GM21529 (cell line): Measurements from ENCODE around the gene ZC3H7A.

Experiments
- ATAC-seq: cut with Tn5 transposase; IDR thresholded peaks from one replicate; pipeline ENCODE4 v1.9.1; 2021; ENCODE audit not compliant: unreplicated experiment

Gene ZC3H7A

GRCh38 chr16:11740567-11740966 is 56.5 kb downstream of the ZC3H7A start:
- ATAC-seq, result no peak

- ATAC-seq, result no peak
Observed at GRCh38 chr16:11738742-11739544, 58.1 kb downstream of the ZC3H7A start.

DNA sequence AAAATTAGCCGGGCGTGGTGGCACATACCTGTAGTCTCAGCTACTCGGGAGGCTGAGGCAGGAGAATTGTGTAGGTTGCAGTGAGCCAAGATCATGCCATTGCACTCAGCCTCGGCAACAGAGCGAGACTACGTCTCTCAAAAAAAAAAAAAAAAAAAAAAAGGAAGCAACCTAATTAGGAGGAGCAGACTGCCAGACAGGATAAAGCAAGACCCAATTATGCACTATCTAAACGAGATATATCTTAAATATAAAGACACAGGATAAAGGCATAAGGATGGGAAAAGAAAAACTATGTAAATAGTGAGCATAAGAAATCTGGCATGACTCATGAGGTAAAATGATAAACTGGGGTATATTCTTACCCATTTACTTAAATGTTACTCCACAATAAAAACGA is 59.3 kb downstream of the ZC3H7A start:
- no peak for ATAC-seq

- no peak for ATAC-seq
Observed at GRCh38 chr16:11736903-11737302, 60.2 kb downstream of the ZC3H7A start.

GRCh38 chr16:11735787-11736186 is 61.3 kb downstream of the ZC3H7A start:
- no peak for ATAC-seq

- ATAC-seq, result no peak
Observed at GRCh38 chr16:11734653-11735043, 62.4 kb downstream of the ZC3H7A start.

DNA sequence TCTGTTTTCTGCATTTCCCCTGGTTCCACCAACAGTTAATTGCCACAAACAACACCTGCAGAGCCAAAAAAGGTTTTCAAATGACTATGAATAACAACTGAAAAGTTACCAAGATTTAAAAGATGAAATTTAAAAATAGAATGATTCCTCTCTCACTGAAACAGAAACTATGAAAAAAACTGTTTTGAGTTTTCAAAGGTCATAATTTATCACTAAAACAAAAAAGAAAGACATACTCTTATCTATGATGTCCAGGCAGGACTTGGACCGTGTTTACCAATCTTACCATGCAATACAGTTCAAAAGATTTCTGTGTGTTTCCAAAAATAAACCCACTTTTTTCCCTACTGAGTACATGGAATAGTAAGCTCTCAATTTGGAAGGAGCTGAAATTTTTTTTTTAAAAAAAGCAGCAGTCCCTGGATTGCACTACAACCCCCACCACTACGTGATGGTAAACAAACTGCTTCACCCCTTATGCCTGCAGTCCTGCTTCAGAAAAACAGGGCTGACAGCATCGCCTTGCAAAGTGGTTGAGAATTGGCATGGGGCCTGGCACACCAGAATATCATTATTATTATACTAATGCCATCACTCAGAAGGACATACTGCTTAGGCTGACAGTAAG is 62.9 kb downstream of the ZC3H7A start:
- peak; percentile 42 for ATAC-seq

DNA sequence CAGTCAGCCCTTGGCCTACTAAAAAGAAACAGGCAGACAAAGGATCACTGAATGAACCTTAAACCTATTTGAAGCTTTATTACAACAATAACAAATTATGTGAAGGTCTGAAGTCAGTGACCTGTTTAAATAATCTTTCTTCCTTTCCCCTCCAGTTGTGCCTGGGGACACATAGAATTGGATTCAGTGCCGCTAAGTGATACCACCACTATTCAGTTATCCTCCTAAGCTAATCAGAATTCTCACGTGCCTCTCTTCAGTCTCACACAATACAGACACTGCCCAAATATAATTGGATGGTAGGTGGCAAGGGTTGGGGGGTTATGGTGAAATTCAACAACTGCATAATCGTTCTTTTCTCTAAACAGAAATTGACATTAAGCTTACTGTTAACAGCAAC is 65.8 kb downstream of the ZC3H7A start:
- ATAC-seq, result no peak

DNA sequence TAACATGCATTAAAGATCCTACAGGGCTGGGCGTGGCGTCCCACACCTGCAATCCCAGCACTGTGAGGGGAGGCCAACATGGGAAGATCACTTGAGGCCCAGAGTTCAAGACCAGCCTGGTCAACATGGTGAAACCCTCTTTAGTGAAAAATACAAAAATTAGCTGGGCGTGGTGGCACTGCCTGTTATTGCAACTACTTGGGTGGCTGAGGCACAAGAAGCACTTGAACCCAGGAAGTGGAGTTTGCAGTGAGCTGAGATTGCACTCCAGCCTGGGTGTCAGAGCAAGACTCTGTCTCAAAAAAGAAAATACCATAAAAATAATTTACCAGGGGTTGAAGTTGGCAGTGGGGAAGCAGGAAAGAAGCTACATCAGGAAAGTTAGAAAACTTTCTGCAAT is 67.3 kb downstream of the ZC3H7A start:
- no peak for ATAC-seq

- peak; percentile 59 for ATAC-seq
Observed at GRCh38 chr16:11727796-11728543, 69.1 kb downstream of the ZC3H7A start.

- ATAC-seq, result no peak
Observed at GRCh38 chr16:11726008-11726407, 71.0 kb downstream of the ZC3H7A start.

- no peak for ATAC-seq
Observed at GRCh38 chr16:11725457-11725856, 71.6 kb downstream of the ZC3H7A start.

DNA sequence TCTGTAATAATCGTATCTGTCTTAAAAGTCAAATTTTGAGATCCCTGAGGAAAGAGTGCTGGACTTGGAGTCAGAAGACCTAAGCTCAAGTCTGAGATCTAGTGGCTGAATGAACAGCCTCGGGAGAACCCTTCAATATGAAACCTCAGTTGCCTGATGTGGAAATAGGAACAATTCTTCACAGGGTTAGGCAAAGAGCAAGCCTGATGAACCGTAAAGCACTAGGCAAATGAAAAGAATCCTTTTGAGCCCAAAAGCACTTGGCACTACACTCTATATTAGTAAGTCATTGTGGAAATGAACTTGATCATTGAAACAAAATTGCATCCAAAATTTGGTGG is 74.6 kb downstream of the ZC3H7A start:
- no peak for ATAC-seq

GRCh38 chr16:11721781-11722467 is 75.1 kb downstream of the ZC3H7A start:
- ATAC-seq, result no peak

DNA sequence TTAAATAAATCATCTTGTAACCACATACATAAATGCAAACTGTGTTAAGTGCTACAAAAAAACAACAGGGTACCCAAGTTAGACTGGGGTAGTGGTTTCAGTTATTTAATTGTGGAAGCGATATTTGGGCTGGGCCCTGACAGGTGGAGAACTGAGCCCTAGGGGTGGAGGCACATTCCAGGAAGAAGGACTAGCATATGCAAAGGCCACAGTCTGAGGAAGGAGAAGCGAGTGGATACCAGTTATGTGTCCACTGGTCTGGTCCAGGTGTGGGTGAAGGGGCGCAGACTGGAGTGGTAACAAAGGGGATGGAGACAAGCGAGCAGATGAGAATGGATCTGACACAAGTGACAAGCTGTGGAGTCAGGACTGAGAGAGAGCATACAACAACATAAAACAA is 77.3 kb downstream of the ZC3H7A start:
- ATAC-seq, result no peak

- ATAC-seq, result no peak
Observed at GRCh38 chr16:11719171-11719570, 77.9 kb downstream of the ZC3H7A start.

DNA sequence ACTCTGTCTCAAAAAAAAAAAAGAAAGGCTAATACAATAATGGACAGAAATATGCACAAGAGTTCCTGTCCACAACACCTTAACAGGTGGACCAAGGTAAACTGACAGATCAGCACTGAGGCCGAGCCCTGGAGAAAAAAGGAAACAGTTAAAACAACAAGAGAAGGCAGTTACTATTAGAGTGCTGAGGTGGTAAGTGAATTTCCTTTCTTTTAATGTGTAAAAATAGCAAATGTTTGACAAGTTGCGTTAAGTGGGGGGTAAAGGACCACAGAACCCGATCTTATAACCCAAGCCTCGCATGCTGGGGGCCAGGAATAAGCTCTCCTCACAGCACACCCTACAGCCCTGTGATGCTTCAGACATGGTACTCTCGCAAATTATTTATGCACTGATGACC is 79.2 kb downstream of the ZC3H7A start:
- ATAC-seq, result no peak

DNA sequence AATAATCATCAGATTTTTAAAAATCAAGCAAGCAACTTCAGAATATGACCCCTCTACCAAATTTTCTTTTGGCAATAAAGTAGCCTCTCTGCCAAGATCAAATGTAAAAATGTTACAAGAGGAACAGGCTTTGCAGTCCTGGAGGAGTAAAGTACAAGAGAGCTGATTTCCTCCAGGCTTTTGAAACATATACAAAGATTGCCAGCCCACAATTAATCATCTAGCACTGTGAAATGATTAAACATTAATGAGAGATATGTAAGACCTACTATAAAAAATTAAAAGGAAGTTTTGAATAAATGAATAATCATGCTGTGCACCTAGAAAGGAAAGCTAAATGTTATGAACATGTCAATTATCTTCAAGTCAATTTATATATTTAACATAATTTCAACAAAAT is 80.7 kb downstream of the ZC3H7A start:
- no peak for ATAC-seq

DNA sequence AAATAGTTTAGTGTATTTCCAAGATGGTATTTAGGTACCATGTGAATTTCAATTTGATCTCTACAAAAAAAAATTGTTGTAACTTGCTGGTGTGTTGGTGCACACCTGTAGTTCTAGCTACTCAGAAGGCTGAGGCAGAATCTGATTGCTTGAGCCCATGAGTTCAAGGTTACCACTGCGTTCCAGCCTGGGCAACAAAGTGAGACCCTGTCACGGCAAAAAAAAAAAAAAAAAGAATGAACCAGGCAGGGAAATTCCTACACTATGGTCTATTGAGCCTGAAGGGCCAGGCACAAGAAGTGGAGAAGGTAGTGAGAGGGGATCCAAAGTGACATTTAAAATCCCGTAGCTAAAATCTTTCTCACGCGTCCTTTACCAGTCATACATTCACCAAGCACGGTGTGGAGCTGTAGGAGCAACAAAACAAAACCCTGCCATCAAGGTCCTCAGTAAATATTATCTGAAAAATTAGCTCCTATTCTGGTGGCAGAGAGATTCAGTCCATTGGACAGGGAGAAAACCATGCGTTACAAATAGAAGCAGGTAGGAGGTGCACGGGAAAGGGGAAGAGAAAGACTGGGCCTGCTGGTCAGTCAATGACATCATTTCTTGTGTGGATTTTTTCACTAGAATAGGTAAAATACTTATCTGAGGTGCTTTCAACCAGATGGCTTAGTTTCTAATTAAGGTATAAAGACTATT is 81.7 kb downstream of the ZC3H7A start:
- ATAC-seq, result no peak

DNA sequence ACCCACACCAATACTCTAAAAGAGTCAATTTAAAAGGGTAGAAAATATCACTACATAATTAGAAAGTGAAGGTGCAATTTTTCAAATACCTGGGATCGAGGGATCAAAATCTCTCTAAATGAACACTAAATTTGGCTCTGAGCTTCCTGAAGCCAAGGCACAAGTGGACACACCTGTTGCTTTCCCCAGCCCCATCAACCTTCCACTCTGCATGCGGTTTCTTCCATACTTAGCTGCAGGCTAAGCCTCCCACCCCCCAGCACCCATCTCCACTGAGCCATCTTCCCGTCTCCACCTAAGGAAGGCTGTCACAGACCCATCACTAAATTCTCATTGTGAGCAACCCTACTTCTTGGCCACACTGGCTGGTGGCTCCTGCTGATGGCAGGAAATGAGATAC is 84.9 kb downstream of the ZC3H7A start:
- no peak for ATAC-seq

DNA sequence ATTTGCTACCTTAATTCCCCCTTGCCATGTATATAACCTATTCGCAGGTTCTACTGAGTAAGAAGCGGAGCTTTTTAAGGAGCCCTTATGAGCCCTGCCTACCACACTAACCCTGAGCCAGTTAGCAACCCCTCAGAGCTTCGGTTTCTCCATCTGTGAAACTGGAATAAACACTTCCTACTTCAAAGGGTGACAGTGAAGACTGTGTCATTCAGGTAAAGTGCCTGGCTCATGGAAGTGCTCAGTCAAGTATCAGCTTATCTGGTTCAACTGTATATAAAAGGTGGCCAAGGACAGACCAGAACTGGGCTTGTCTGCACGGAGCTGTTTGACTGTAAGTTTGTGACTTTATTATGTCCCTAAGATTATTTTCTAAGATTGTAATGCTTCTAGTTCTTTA is 85.4 kb downstream of the ZC3H7A start:
- no peak for ATAC-seq
